Posterior cingulate gyrus (tissue), 11 donors: ENCODE measurements around the gene HOXD11.

ENCODE experiments used
- DNase-seq, 10 donors: peaks; one replicate each; pipeline versions ENCODE4 v3.0.0 to v3.0.0-alpha.2; 2020 to 2021; ENCODE audit warnings: mixed read lengths in 3 of 10
- intact Hi-C: fragments of 100-400 bp; cut with DNase I; formaldehyde crosslinking; loops from one replicate; pipeline ENCODE4 v1.15.1; 2023

The HOXD11 gene

GRCh38 chr2:176115883-176116813 lies 9.1 kb downstream of the HOXD11 start, which contains the start of gene HOXD10:
HOXD10 (plus strand) TSS chr2:176116778; CDS start chr2:176116834, 56 bp downstream.
- intact Hi-C loops: no loop called here
- DNase-seq: peak in 2 of 10 donors; percentile 79 to 80

- intact Hi-C loops: no loop called here
Observed at GRCh38 chr2:176117162-176117822, 10.2 kb downstream of the HOXD11 start.

GRCh38 chr2:176117823-176118371 lies 10.8 kb downstream of the HOXD11 start:
- DNase-seq: no peak
- intact Hi-C loops: no loop called here

More at GRCh38 chr2:176117162-176117822, 10.2 kb downstream of the HOXD11 start:
- peak in 2 of 10 donors; percentile 71 to 75 for DNase-seq

DNA sequence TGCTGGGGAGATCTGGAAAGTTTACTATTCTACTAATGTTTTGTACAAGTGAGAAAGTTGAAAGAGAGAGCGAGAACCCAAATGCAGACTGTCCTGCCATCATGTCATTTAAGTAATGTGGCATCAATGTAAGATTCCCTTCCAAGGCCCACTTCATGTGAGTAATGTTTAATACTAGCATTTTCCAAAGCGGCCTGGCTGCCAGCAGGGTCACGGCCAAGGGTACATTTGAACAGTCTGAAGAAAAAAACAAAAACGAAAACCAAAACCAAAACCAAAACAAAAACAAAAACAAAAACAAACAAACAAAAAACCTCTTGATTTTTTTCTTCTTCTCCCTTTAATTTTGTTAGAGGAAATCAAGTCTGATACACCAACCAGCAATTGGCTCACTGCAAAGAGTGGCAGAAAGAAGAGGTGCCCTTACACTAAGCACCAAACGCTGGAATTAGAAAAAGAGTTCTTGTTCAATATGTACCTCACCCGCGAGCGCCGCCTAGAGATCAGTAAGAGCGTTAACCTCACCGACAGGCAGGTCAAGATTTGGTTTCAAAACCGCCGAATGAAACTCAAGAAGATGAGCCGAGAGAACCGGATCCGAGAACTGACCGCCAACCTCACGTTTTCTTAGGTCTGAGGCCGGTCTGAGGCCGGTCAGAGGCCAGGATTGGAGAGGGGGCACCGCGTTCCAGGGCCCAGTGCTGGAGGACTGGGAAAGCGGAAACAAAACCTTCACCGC lies 11.7 kb downstream of the HOXD11 start:
- no peak for DNase-seq
- intact Hi-C loops: no loop called here

- peak in 1 of 10 donors; percentile 22 for DNase-seq
- intact Hi-C loops: loop anchor here (5.0 kb wide), 1 partner anchor 1773 kb away; no protein-coding TSS in a partner anchor
Observed at GRCh38 chr2:176120364-176121189, 13.5 kb downstream of the HOXD11 start.

DNA sequence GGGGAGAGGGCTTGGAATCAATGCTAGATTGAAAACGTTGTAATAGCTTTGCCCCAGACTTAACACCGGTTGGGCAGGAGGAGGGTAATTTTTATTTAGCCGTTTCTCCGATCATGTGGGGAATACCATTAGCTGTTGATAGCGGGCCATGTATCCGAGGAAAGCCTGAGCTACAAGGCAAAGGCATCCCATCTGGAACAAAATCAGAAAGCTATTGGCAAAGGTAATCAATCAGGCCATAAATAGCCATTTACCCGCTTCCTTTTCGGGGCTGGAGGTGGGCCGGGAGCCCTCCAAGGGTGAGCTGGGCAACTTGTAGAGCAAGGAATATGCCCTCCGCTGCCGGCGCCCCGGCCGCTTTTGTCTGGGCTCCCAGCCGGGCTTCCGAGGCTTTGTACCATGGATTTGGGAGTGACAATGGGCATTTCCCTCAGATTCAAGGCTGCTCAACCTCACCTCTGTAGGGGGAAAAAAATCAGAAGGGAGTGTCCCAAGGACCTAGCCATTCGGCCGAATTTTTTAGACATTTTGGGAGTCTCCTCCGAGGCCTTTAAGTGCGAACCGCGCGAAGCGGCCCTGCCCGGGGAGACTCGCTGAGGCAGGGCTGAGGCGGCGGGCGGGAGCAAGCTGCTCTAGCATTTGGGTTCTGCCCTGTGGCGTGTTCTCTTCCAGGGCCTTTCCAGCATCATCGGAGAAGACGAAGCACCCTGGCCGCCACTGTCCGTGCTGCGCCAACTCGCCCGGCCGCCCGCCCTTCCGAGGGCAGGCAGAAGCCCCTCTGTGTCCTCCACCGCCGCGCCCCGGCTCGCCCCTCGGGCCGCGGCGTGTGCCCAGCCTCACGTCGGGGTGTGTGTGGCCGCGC lies 14.3 kb downstream of the HOXD11 start:
- intact Hi-C loops: loop anchor here (5.0 kb wide), 1 partner anchor 1774 kb away; no protein-coding TSS in a partner anchor
- peak in 1 of 10 donors; percentile 59 for DNase-seq

GRCh38 chr2:176122052-176122682 lies 15.1 kb downstream of the HOXD11 start:
- no peak for DNase-seq
- intact Hi-C loops: loop anchor here (5.0 kb wide), 1 partner anchor 1775 kb away; no protein-coding TSS in a partner anchor

DNA sequence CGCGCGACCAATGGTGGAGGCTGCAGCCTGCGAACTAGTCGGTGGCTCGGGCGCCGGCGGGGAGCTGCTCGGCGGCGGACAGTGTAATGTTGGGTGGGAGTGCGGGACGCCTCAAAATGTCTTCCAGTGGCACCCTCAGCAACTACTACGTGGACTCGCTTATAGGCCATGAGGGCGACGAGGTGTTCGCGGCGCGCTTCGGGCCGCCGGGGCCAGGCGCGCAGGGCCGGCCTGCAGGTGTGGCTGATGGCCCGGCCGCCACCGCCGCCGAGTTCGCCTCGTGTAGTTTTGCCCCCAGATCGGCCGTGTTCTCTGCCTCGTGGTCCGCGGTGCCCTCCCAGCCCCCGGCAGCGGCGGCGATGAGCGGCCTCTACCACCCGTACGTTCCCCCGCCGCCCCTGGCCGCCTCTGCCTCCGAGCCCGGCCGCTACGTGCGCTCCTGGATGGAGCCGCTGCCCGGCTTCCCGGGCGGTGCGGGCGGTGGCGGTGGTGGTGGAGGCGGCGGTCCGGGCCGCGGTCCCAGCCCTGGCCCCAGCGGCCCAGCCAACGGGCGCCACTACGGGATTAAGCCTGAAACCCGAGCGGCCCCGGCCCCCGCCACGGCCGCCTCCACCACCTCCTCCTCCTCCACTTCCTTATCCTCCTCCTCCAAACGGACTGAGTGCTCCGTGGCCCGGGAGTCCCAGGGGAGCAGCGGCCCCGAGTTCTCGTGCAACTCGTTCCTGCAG lies 15.8 kb downstream of the HOXD11 start, which contains the start of gene HOXD9:
TSS of gene HOXD9 (plus strand) at position 37 of the 728 bp plus-strand sequence. CDS start at position 87, 50 bp downstream.
- DNase-seq: peak in 1 of 10 donors; percentile 77
- intact Hi-C loops: loop anchor here (5.0 kb wide), 1 partner anchor 1776 kb away; no protein-coding TSS in a partner anchor

GRCh38 chr2:176123411-176124109 lies 16.5 kb downstream of the HOXD11 start:
- DNase-seq: peak in 1 of 10 donors; percentile 53
- intact Hi-C loops: loop anchor here (5.0 kb wide), 1 partner anchor 1776 kb away; no protein-coding TSS in a partner anchor

DNA sequence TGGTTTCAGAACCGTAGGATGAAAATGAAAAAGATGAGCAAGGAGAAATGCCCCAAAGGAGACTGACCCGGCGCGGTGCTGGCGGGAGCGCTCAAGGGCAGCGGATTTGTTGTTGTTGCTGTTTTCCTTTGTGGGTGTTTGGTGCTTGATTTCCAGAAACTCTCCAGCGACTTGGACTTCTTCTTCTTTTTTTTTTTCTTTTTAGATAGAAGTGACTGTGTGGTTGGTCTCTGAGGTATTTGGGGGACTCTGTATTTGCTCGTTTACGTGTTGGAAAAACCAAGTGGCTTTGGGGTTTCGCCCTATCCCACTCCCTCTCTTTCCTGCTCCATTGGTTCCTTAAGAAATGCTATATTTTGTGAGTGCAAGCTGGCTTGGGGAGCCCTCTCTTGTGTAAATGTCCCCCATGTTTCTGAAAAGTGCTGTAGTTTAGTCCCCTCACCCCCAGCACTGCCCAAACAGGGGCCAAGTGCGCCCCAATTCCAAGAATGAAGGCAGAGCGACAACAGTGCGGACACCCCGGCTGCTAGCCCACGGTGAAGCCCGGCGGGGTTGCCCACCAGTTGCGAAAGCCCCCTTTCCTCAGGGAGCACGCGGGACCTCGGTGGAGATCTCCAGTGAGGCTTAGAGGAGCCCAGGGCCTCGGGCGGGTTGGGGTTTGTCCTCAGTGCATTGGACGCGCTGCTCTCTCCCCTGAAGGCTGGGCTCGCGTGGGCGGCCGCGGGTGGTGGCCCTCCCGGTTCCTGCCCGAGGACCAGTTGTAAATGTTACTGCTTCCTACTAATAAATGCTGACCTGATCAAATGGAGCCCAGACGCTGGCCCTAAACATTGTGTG lies 17.2 kb downstream of the HOXD11 start:
- DNase-seq: peak in 1 of 10 donors; percentile 30
- intact Hi-C loops: loop anchor here (5.0 kb wide), 1 partner anchor 1777 kb away; no protein-coding TSS in a partner anchor

- peak in 1 of 10 donors; percentile 52 for DNase-seq
- intact Hi-C loops: loop anchor here (5.0 kb wide), 4 partner anchors 512 to 1778 kb away; no protein-coding TSS in a partner anchor
Observed at GRCh38 chr2:176124947-176125771, 18.1 kb downstream of the HOXD11 start.

GRCh38 chr2:176125772-176126054 lies 18.6 kb downstream of the HOXD11 start:
- intact Hi-C loops: loop anchor here (2.0 to 5.0 kb wide), 4 partner anchors 512 to 1022 kb away; no protein-coding TSS in a partner anchor
- DNase-seq: peak in 1 of 10 donors; percentile 62

DNA sequence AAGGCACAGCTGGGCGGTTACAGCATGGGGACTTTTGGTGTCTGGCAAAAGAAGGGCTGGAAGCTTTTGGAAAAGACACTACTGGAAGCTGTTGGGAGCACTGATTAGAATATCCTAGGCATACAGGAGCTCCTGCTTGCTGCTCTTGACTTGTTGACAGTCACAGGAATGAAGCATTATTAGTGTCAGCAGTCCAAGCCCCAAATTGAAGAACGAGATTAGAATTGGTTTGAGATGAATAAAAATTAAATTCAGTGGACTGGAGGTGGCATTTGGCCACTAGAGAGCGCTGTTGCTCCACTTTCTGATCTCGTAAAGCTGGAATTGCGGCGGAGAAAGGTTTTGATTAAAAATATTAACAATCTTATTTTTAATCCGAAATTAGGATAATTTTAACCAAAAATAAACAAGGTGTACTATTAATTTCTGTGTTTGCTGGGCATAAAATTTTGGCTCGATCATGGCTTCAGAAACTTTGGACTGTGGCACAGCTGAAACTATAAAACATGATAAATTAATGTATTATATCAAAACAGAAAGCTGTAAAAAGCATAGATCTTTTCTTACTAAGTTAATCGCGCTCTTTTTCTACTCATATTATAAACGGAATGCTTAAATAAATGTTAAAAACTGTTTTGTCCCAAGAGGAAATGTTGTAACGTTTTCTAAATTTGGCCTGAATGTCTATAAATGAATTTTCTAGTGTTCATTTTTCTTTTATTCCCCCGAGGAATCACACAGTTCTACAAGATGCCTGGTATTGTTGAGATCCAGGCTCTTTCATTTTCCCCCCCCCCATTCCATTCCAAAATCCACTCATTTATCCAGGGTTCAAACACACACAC lies 20.1 kb downstream of the HOXD11 start:
- intact Hi-C loops: loop anchor here (2.0 to 5.0 kb wide), 4 partner anchors 510 to 1020 kb away; no protein-coding TSS in a partner anchor
- DNase-seq: peak in 7 of 10 donors; percentile 55 to 92 (median 77)
